ENCODE results near the gene ARMC9. TPM values are rescaled to one million over a fixed set of nuclear protein-coding genes. Genes with fewer than 3 reads are reported as not detected.

Gene ARMC9
- total and polyA plus RNA-seq, 8 donors, result 3.7 to 15.0 (median 8.1) TPM

- peaks cover 11 to 29% (median 18%) of the 10 kb centered on the region in 3 donors for H3K4me1 ChIP-seq
- FAIRE-seq, result no peak
- intact Hi-C loops (cut with DNase I), result no loop called here
Measured at GRCh38 chr2:231395188-231396057, 197.0 kb downstream of the ARMC9 start, which contains the start of gene B3GNT7. B3GNT7 (plus strand) TSS chr2:231395710; CDS start chr2:231395804, 94 bp downstream.

DNA sequence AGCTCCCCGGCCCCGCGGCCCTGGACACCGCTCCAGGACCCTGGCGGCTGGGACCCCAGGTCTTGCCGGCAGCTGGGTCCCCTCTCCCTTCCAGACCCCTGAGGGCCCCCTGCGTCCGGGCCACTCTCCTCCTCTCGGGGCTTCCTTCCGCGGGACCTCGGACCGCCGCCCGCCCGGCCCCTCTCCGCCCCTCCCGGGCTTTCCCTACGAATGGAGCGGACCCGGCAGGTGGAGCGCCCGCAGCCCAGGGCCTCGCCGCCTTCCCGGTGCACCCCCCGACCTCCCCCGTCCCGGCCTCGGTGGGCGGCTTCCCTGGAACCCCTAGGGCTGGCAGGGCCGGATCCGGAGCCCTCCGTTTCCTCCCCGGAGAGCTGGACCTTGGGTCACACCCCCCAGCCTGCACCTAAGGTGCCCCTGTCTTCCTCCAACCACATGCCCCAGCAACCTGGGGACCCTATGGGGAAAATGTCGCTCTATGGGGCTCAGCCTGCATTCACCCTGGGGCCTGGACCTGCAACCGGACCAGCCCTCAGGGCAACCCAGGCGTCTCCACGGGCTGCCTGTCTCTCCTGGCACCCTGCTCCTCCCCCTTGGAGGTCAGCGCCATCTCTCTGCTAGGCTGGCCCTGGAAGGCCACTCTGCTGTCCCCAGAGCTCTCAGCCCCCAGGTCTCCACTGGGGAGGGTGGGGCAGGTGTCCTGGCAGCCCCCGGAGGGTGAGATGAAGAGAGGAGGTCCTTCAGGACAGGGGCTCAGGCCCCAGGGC lies 197.8 kb downstream of the ARMC9 start:
- Histone ChIP-seq H3K27ac (peak overlapping the region; percentile 57 to 82 (median 66)), H3K36me3 (peaks cover 0 to 15% (median 0%) of the 10 kb centered on the region in 3 donors), H3K27me3 (no peaks in the 10 kb centered on the region), H3K4me3 (peak overlapping the region; percentile 69 to 90 (median 82)), H3K9me3 (no peaks in the 10 kb centered on the region), H3K4me1 (peaks cover 16 to 33% (median 24%) of the 10 kb centered on the region in 3 donors)
- FAIRE-seq, result no peak
- intact Hi-C loops (cut with DNase I), result no loop called here
- peak; percentile 22 to 47 (median 32) for ATAC-seq
- peak in 3 of 6 donors; percentile 39 to 82 (median 58) for DNase-seq
- TF ChIP-seq, protein P1, sequence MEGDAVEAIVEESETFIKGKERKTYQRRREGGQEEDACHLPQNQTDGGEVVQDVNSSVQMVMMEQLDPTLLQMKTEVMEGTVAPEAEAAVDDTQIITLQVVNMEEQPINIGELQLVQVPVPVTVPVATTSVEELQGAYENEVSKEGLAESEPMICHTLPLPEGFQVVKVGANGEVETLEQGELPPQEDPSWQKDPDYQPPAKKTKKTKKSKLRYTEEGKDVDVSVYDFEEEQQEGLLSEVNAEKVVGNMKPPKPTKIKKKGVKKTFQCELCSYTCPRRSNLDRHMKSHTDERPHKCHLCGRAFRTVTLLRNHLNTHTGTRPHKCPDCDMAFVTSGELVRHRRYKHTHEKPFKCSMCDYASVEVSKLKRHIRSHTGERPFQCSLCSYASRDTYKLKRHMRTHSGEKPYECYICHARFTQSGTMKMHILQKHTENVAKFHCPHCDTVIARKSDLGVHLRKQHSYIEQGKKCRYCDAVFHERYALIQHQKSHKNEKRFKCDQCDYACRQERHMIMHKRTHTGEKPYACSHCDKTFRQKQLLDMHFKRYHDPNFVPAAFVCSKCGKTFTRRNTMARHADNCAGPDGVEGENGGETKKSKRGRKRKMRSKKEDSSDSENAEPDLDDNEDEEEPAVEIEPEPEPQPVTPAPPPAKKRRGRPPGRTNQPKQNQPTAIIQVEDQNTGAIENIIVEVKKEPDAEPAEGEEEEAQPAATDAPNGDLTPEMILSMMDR (IDR thresholded peaks at IDR 0.05), result no peak
- 4 to 8% methylated on average over 20 to 41 of the region's 41 CpGs for WGBS, 2 donors

More at GRCh38 chr2:231395188-231396057, 197.0 kb downstream of the ARMC9 start, which contains the start of gene B3GNT7:
- H3K27ac ChIP-seq, result peak within 1 kb of the TSS; percentile 60 to 82 (median 77)
- no peaks in the 10 kb centered on the region for H3K27me3 ChIP-seq
- whole genome bisulfite sequencing, 2 donors, result 2 to 4% methylated on average over 32 to 94 of the region's 95 CpGs
- no peaks in the 10 kb centered on the region for H3K9me3 ChIP-seq
- H3K4me3 ChIP-seq, result peak within 1 kb of the TSS; percentile 69 to 90 (median 82)
- DNase-seq, result peak in 5 of 6 donors; percentile 39 to 86 (median 69)
- TF ChIP-seq, protein P1 (IDR thresholded peaks at IDR 0.05), result no peak
- peaks cover 0 to 15% (median 0%) of the 10 kb centered on the region in 3 donors for H3K36me3 ChIP-seq
- ATAC-seq, result peak; percentile 64 to 74 (median 70)

GRCh38 chr2:231397011-231397927 lies 198.8 kb downstream of the ARMC9 start:
- DNase-seq, result peak in 1 of 6 donors; percentile 57
- H3K27ac ChIP-seq, result peak overlapping the region in 2 of 4 donors; percentile 72 to 82

DNA sequence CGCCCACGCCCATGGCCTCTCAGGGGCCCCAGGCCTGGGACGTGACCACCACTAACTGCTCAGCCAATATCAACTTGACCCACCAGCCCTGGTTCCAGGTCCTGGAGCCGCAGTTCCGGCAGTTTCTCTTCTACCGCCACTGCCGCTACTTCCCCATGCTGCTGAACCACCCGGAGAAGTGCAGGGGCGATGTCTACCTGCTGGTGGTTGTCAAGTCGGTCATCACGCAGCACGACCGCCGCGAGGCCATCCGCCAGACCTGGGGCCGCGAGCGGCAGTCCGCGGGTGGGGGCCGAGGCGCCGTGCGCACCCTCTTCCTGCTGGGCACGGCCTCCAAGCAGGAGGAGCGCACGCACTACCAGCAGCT lies 199.5 kb downstream of the ARMC9 start:
- WGBS, 2 donors, result 93 to 96% methylated on average over 28 of the region's 28 CpGs
- TF ChIP-seq, protein P1 (IDR thresholded peaks at IDR 0.05), result no peak
- FAIRE-seq, result no peak
- H3K4me1 ChIP-seq, result peaks cover 19 to 43% (median 33%) of the 10 kb centered on the region in 3 donors
- ATAC-seq, result no peak
- H3K9me3 ChIP-seq, result no peaks in the 10 kb centered on the region
- peaks cover 0 to 15% (median 0%) of the 10 kb centered on the region in 3 donors for H3K36me3 ChIP-seq
- no peak overlapping the region for H3K4me3 ChIP-seq
- intact Hi-C loops (cut with DNase I), result no loop called here
- peak overlapping the region in 1 of 4 donors; percentile 82 for H3K27ac ChIP-seq
- DNase-seq, result peak in 1 of 6 donors; percentile 76
- H3K27me3 ChIP-seq, result no peaks in the 10 kb centered on the region

More at GRCh38 chr2:231397011-231397927, 198.8 kb downstream of the ARMC9 start:
- ATAC-seq, result peak in 1 of 4 donors; percentile 15
- no peak for FAIRE-seq
- Histone ChIP-seq H3K27me3 (no peaks in the 10 kb centered on the region), H3K4me3 (peak overlapping the region in 2 of 4 donors; percentile 89 to 90), H3K9me3 (no peaks in the 10 kb centered on the region), H3K4me1 (peaks cover 19 to 38% (median 33%) of the 10 kb centered on the region in 3 donors), H3K36me3 (peaks cover 0 to 15% (median 0%) of the 10 kb centered on the region in 3 donors)
- intact Hi-C loops (cut with DNase I), result no loop called here
- 72 to 81% methylated on average over 21 to 22 of the region's 22 CpGs for WGBS, 2 donors
- TF ChIP-seq, protein P1 (IDR thresholded peaks at IDR 0.05), result no peak
